ENCODE measurements around the gene RPL35. TPM values are rescaled to one million over a fixed set of nuclear protein-coding genes. Genes with fewer than 3 reads are reported as not detected.

The RPL35 gene
- total RNA-seq, 2 donors from 2014 or later, result 890 to 1,374 TPM

DNA sequence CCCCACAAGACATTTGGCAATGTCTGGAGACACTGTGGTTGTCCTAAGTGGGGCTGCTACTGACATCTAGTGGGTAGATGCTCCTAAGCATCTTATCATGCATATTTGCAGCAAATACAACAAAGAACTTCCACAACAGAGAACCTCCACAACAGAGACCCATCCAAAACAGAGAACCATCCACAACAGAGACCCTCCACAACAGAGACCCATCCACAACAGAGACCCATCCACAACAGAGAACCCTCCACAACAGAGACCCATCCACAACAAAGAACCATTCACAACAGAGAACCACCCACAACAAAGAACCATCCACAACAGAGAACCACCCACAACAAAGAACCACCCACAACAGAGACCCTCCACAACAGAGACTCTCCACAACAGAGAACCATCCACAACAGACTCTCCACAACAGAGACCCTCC, 33.0 kb upstream of the RPL35 start:
- Histone ChIP-seq H3K27me3 (no peaks in the 10 kb centered on the region), H3K27ac (no peak overlapping the region), H3K4me3 (no peak overlapping the region), H3K4me1 (no peaks in the 10 kb centered on the region), H3K9me3 (no peaks in the 10 kb centered on the region), H3K9ac (ENCODE audit: low read depth in 2 of 2, low read length in 2 of 2) (no peak overlapping the region), H3K36me3 (no peaks in the 10 kb centered on the region)
- DNase-seq, result no peak
- intact Hi-C loops (cut with DNase I), result no loop called here
- TF ChIP-seq, protein P1, sequence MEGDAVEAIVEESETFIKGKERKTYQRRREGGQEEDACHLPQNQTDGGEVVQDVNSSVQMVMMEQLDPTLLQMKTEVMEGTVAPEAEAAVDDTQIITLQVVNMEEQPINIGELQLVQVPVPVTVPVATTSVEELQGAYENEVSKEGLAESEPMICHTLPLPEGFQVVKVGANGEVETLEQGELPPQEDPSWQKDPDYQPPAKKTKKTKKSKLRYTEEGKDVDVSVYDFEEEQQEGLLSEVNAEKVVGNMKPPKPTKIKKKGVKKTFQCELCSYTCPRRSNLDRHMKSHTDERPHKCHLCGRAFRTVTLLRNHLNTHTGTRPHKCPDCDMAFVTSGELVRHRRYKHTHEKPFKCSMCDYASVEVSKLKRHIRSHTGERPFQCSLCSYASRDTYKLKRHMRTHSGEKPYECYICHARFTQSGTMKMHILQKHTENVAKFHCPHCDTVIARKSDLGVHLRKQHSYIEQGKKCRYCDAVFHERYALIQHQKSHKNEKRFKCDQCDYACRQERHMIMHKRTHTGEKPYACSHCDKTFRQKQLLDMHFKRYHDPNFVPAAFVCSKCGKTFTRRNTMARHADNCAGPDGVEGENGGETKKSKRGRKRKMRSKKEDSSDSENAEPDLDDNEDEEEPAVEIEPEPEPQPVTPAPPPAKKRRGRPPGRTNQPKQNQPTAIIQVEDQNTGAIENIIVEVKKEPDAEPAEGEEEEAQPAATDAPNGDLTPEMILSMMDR (IDR thresholded peaks at IDR 0.05), result no peak

DNA sequence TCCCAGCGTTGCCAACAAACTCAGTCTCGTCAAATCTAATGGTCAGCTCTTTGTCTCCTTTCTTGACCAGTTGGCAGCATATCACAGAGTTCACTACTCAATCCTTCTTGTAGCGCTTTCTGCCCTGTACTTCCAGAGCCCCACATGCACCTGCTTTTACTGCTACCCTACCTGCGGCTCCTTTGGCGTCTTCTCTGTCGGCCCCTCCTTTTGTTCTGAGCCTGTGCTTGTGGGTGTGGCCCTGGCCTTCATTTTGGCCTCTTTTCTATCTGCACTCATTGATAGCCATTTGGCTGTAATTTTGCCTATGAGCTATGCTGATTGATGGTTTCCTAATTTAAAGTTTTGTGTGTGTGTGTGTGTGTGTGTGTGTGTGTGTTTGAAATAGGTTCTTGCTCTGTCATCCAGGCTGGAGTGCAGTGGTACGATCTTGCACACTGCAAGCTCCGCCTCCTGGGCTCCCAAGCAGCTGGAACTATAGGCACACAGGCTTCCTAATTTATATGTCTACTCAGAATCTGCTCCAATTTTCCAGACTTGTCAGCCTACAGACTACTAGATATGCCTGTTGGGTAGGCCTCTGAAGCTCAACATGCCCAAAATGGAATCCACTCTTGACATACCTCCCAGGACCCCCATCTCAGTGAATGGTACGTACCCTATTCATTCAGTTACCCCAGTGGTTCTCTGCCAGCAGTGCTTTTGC, 32.4 kb upstream of the RPL35 start:
- TF ChIP-seq, protein P1 (IDR thresholded peaks at IDR 0.05), result no peak
- intact Hi-C loops (cut with DNase I), result no loop called here
- Histone ChIP-seq H3K36me3 (no peaks in the 10 kb centered on the region), H3K9ac (ENCODE audit: low read depth in 2 of 2, low read length in 2 of 2) (no peak overlapping the region), H3K27me3 (no peaks in the 10 kb centered on the region), H3K9me3 (no peaks in the 10 kb centered on the region), H3K27ac (no peak overlapping the region), H3K4me1 (no peaks in the 10 kb centered on the region), H3K4me3 (no peak overlapping the region)
- no peak for DNase-seq

DNA sequence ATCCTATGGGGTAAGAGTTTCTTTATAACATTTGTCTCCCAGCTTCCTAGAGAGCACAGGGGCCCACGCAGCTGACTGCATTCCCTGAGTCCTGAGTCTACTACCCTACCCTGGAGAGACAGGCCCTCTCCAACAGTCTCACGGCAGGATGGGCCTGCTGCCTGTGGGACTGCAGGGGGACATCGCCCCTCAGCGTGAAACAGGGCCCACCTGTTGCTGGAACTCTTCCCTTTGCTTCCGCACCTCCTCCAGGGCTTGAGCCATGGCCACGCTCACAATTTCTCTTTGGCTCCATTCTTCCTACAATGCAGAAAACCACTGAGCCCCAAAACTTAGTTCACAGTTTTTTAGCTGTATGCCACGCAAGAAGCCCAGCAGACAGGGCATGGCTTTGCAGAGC, 28.4 kb upstream of the RPL35 start:
- intact Hi-C loops (cut with DNase I), result no loop called here
- H3K27ac ChIP-seq, result no peak overlapping the region
- H3K9me3 ChIP-seq, result no peaks in the 10 kb centered on the region
- H3K36me3 ChIP-seq, result peaks cover 5% of the 10 kb centered on the region
- TF ChIP-seq, protein P1 (IDR thresholded peaks at IDR 0.05), result no peak
- no peak overlapping the region for H3K4me3 ChIP-seq
- no peaks in the 10 kb centered on the region for H3K27me3 ChIP-seq
- no peaks in the 10 kb centered on the region for H3K4me1 ChIP-seq
- H3K9ac ChIP-seq (ENCODE audit: low read depth in 2 of 2, low read length in 2 of 2), result no peak overlapping the region
- no peak for DNase-seq

DNA sequence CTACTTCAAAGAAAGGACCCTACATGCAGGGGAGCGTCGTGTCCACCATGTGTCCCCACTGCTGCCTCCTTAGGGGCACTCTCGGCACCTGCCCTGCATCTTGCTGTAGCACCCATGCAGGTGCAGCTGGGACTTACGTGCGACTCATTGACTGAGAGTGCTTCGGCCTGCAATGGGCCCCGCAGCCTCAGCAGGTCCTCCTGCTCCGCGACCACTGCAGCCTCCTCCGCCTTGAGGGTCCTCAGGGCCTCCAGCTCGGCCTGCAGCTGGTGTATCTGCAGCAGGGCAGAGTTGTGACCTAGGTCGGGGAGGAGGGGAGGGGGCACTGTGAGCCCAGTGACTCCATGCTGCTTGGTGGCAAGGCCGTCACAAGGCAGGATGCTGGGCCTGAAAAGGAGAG, 27.2 kb upstream of the RPL35 start:
- Histone ChIP-seq H3K27ac (no peak overlapping the region), H3K4me3 (no peak overlapping the region), H3K36me3 (peaks cover 5% of the 10 kb centered on the region), H3K9me3 (no peaks in the 10 kb centered on the region), H3K27me3 (no peaks in the 10 kb centered on the region), H3K9ac (ENCODE audit: low read depth in 2 of 2, low read length in 2 of 2) (no peak overlapping the region), H3K4me1 (no peaks in the 10 kb centered on the region)
- intact Hi-C loops (cut with DNase I), result no loop called here
- TF ChIP-seq, protein P1 (IDR thresholded peaks at IDR 0.05), result no peak
- no peak for DNase-seq

DNA sequence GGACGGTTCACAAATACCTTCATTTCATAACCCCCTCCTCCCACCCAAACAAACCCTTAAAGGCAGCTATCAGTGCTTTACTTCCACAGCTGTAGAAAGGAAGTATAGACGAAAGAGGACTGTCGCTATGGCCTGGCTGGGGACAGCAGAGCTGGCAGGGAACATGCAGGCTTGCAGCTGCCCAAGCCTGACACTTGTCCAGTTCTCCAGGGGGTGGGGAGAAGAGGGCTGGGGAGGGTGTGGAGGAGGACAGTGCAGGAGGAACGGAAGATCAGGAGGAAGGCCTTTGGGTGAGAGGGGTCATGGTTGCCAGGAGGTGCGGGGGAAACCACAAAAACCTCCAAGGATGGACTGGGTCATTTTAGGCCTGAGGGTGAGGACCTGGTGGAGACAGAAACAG, 26.1 kb upstream of the RPL35 start:
- H3K4me3 ChIP-seq, result no peak overlapping the region
- H3K4me1 ChIP-seq, result no peaks in the 10 kb centered on the region
- TF ChIP-seq, protein P1 (IDR thresholded peaks at IDR 0.05), result no peak
- no peaks in the 10 kb centered on the region for H3K27me3 ChIP-seq
- no peaks in the 10 kb centered on the region for H3K9me3 ChIP-seq
- H3K36me3 ChIP-seq, result peaks cover 5% of the 10 kb centered on the region
- intact Hi-C loops (cut with DNase I), result no loop called here
- no peak overlapping the region for H3K27ac ChIP-seq
- no peak for DNase-seq
- no peak overlapping the region for H3K9ac ChIP-seq (ENCODE audit: low read depth in 2 of 2, low read length in 2 of 2)
